GM23338 (cell line): Measurements from ENCODE around the gene TMEM150C. TPM values are rescaled to one million over a fixed set of nuclear protein-coding genes. Genes with fewer than 3 reads are reported as not detected.

ENCODE experiments used
- ATAC-seq: fragments of 200-7000 bp; cut with Tn5 transposase; 3 replicates; pipeline ENCODE4 v1.9.1; 2020
- DNase-seq: peaks from one replicate; pipeline ENCODE4 v3.0.0-alpha.2; 2015; ENCODE audit warnings: low spot score
- H2AFZ ChIP-seq: fragments of 200-600 bp; sonication (generic); 2 replicates; pipeline ENCODE4 v1.8.0; 2016; ENCODE audit warnings: antibody characterized with exemption, mild to moderate bottlenecking, moderate library complexity
- H3F3A ChIP-seq: fragments of 200-600 bp; sonication (generic); replicated peaks from 2 replicates; pipeline ENCODE4 v1.8.0; 2017; ENCODE audit warnings: antibody characterized with exemption, mixed run types, low read depth
- H3K27ac ChIP-seq: fragments of 200-600 bp; sonication (generic); 2 replicates; pipeline ENCODE4 v1.6.1; 2016; ENCODE audit warnings: low read depth
- H3K27me3 ChIP-seq: fragments of 200-600 bp; sonication (generic); 2 replicates; pipeline ENCODE4 v1.8.0; 2016; ENCODE audit warnings: mild to moderate bottlenecking, mixed run types, moderate library complexity; ENCODE audit not compliant: insufficient read depth
- H3K36me3 ChIP-seq: fragments of 200-600 bp; sonication (generic); 2 replicates; pipeline ENCODE4 v1.8.0; 2016; ENCODE audit warnings: mild to moderate bottlenecking; ENCODE audit not compliant: insufficient read depth
- H3K4me1 ChIP-seq: fragments of 200-600 bp; sonication (generic); 2 replicates; pipeline ENCODE4 v1.8.0; 2016; ENCODE audit warnings: mild to moderate bottlenecking, moderate library complexity; ENCODE audit not compliant: insufficient read depth
- H3K4me2 ChIP-seq: fragments of 200-600 bp; sonication (generic); 2 replicates; pipeline ENCODE4 v1.7.1; 2017; ENCODE audit warnings: mixed run types
- H3K4me3 ChIP-seq: fragments of 200-600 bp; sonication (generic); 2 replicates; pipeline ENCODE4 v1.6.1; 2016; ENCODE audit warnings: mixed run types
- H3K79me2 ChIP-seq: fragments of 200-600 bp; sonication (generic); replicated peaks from 2 replicates; pipeline ENCODE4 v1.8.0; 2017; ENCODE audit warnings: mild to moderate bottlenecking; ENCODE audit not compliant: insufficient read depth
- H3K9me2 ChIP-seq: fragments of 200-600 bp; sonication (generic); 2 replicates; pipeline ENCODE4 v1.8.0; 2017; ENCODE audit not compliant: insufficient read depth
- H4K20me1 ChIP-seq: fragments of 200-600 bp; sonication (generic); replicated peaks from 2 replicates; pipeline ENCODE4 v1.8.0; 2017; ENCODE audit warnings: mild to moderate bottlenecking; ENCODE audit not compliant: insufficient read depth
- H3K27ac Mint-ChIP-seq: 2 replicates; pipeline ENCODE4 v1.8.0; 2020; ENCODE audit warnings: inconsistent platforms, mild to moderate bottlenecking, moderate library complexity, mixed read lengths
- H3K27me3 Mint-ChIP-seq: 3 replicates; pipeline ENCODE4 v1.8.0; 2022; ENCODE audit warnings: low read depth, mild to moderate bottlenecking, moderate library complexity, mixed read lengths, inconsistent platforms; ENCODE audit not compliant: insufficient read depth, poor library complexity
- H3K36me3 Mint-ChIP-seq: 3 replicates; pipeline ENCODE4 v1.8.0; 2021; ENCODE audit warnings: low read depth, mild to moderate bottlenecking, inconsistent platforms, moderate library complexity, mixed read lengths
- H3K4me1 Mint-ChIP-seq: 3 replicates; pipeline ENCODE4 v1.8.0; 2020; ENCODE audit warnings: mild to moderate bottlenecking, inconsistent platforms, mixed read lengths
- H3K4me3 Mint-ChIP-seq: 3 replicates; pipeline ENCODE4 v1.8.0; 2021; ENCODE audit warnings: moderate library complexity, mild to moderate bottlenecking, inconsistent platforms, mixed read lengths
- H3K9me3 Mint-ChIP-seq: 3 replicates; pipeline ENCODE4 v1.8.0; 2020; ENCODE audit warnings: moderate library complexity, mild to moderate bottlenecking, inconsistent platforms, mixed read lengths
- CREB1 ChIP-seq: fragments of 250-450 bp; sonication (Bioruptor Pico); IDR thresholded peaks from 2 replicates; pipeline ENCODE4 v1.5.0; 2020; ENCODE audit warnings: low read depth, mild to moderate bottlenecking, moderate library complexity
- EZH2 ChIP-seq: fragments of 200-600 bp; sonication (generic); IDR thresholded peaks from one replicate; pipeline ENCODE4 v1.8.0; 2017; ENCODE audit warnings: antibody characterized with exemption, mild to moderate bottlenecking, low read depth; ENCODE audit not compliant: unreplicated experiment
- EZH2phosphoT487 ChIP-seq: fragments of 200-600 bp; sonication (generic); IDR thresholded peaks from one replicate; pipeline ENCODE4 v1.8.1; 2018; ENCODE audit warnings: antibody characterized with exemption; ENCODE audit not compliant: unreplicated experiment
- JUNB ChIP-seq: IDR thresholded peaks from one replicate; pipeline ENCODE4 v1.6.1; 2016; ENCODE audit warnings: antibody characterized with exemption; ENCODE audit not compliant: unreplicated experiment
- NANOG ChIP-seq: IDR thresholded peaks from 2 replicates; pipeline ENCODE4 v1.6.1; 2016; ENCODE audit warnings: antibody characterized with exemption, borderline replicate concordance
- POLR2AphosphoS5 ChIP-seq: IDR thresholded peaks from 2 replicates; pipeline ENCODE4 v1.6.1; 2016; ENCODE audit warnings: antibody characterized with exemption, low read depth
- STAT1 ChIP-seq: IDR thresholded peaks from one replicate; pipeline ENCODE4 v1.6.1; 2016; ENCODE audit warnings: antibody characterized with exemption; ENCODE audit not compliant: unreplicated experiment
- ZNF114 ChIP-seq: fragments of 250-450 bp; sonication (Bioruptor Pico); IDR thresholded peaks from 2 replicates; pipeline ENCODE4 v1.5.0; 2020; ENCODE audit warnings: mild to moderate bottlenecking, moderate library complexity
- ZNF331 ChIP-seq: fragments of 250-450 bp; sonication (Bioruptor Pico); IDR thresholded peaks from 2 replicates; pipeline ENCODE4 v1.5.0; 2020; ENCODE audit warnings: low read depth, mild to moderate bottlenecking, moderate library complexity
- polyA plus RNA-seq: library from polyadenylated mRNA; unstranded; fragments of >200 nt; fragmentation: Nextera tagmentation; extraction: Ambion mirVana; gene quantifications from 2 replicates; pipeline ENCODE4 v1.2.1, GENCODE V29; 2016
- total RNA-seq: library from RNA; depleted of rRNA; stranded (reverse); fragments of >200 nt; shearing (Covaris generic); gene quantifications from 2 replicates; pipeline ENCODE4 v1.2.3, GENCODE V29; 2014
- TF ChIP-seq, protein P1 (sequence below): fragments of 250-450 bp; sonication (Bioruptor Pico); IDR thresholded peaks from 2 replicates; pipeline ENCODE4 v1.5.0; 2020; ENCODE audit warnings: mild to moderate bottlenecking, moderate library complexity
- TF ChIP-seq, protein P2 (sequence below), 2 experiments: fragments of 200-600 bp in 1 of 2; sonication (generic) in 1 of 2; conservative IDR thresholded peaks; 2 replicates each; pipeline versions ENCODE4 v1.5.1 to v1.6.1; 2016 to 2017; ENCODE audit warnings: antibody characterized with exemption in 2 of 2, low read depth in 2 of 2, mild to moderate bottlenecking in 2 of 2, moderate library complexity in 1 of 2
- TF ChIP-seq, protein P3 (sequence below): IDR thresholded peaks from 2 replicates; pipeline ENCODE4 v1.6.1; 2016; ENCODE audit warnings: antibody characterized with exemption
- TF ChIP-seq, protein P4 (sequence below): IDR thresholded peaks from one replicate; pipeline ENCODE4 v1.6.1; 2018; ENCODE audit warnings: antibody characterized with exemption; ENCODE audit not compliant: unreplicated experiment

TMEM150C gene
- total and polyA plus RNA-seq, 2 experiments from 2014 or later: 1.7 to 4.0 TPM

DNA sequence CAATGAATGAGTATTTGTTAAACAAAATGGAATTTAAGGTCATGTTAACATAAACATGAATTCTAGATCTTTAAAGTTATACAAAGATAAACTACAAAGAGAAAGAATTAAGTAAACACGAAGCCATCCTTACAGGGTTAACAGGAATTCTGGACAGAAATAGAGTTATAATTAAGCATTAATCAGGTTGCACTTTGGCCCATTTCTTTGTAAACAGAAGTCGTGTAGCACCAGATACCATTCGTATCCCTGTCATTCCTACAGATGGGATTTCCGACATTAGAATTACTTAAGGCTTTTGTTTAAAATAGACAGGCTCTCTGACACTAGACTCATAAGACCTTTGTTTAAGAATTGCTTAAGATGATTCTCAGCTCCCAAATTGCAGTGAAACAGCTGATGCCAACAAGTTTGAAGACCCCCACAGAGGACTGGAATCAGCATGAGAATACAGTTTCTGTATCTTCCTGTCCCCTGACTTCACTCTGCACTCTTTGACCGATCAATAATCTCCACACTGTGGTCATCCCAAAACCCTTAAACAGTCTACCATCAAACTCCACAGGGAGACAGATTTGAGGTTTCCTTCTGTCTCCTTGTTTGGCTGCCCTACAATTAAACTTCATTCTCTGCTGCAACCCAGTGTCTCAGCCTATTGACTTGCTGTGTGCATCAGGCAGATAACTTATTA is 22.3 kb upstream of the TMEM150C start:
- Mint-ChIP-seq H3K9me3 (no peaks in the 10 kb centered on the region), H3K4me3 (no peak overlapping the region), H3K27ac (no peak overlapping the region), H3K36me3 (no peaks in the 10 kb centered on the region), H3K4me1 (peaks cover 50% of the 10 kb centered on the region), H3K27me3 (peaks cover 2% of the 10 kb centered on the region)
- peak overlapping the region; percentile 18; the same call in 1 of the 2 replicates for H2AFZ ChIP-seq
- peaks cover 41% of the 10 kb centered on the region for H3K4me1 ChIP-seq
- no peaks in the 10 kb centered on the region for H4K20me1 ChIP-seq
- peak overlapping the region; percentile 55 for H3K4me2 ChIP-seq
- DNase-seq (no peak), ATAC-seq (no peak; the same call in 2 of the 3 replicates)
- H3K36me3 ChIP-seq: no peaks in the 10 kb centered on the region
- no peak overlapping the region for H3K4me3 ChIP-seq
- peaks cover 12% of the 10 kb centered on the region; the same call in 1 of the 2 replicates for H3K9me2 ChIP-seq
- no peaks in the 10 kb centered on the region for H3K79me2 ChIP-seq
- no peak for TF ChIP-seq EZH2
- no peak for TF ChIP-seq JUNB
- TF ChIP-seq, protein P1, sequence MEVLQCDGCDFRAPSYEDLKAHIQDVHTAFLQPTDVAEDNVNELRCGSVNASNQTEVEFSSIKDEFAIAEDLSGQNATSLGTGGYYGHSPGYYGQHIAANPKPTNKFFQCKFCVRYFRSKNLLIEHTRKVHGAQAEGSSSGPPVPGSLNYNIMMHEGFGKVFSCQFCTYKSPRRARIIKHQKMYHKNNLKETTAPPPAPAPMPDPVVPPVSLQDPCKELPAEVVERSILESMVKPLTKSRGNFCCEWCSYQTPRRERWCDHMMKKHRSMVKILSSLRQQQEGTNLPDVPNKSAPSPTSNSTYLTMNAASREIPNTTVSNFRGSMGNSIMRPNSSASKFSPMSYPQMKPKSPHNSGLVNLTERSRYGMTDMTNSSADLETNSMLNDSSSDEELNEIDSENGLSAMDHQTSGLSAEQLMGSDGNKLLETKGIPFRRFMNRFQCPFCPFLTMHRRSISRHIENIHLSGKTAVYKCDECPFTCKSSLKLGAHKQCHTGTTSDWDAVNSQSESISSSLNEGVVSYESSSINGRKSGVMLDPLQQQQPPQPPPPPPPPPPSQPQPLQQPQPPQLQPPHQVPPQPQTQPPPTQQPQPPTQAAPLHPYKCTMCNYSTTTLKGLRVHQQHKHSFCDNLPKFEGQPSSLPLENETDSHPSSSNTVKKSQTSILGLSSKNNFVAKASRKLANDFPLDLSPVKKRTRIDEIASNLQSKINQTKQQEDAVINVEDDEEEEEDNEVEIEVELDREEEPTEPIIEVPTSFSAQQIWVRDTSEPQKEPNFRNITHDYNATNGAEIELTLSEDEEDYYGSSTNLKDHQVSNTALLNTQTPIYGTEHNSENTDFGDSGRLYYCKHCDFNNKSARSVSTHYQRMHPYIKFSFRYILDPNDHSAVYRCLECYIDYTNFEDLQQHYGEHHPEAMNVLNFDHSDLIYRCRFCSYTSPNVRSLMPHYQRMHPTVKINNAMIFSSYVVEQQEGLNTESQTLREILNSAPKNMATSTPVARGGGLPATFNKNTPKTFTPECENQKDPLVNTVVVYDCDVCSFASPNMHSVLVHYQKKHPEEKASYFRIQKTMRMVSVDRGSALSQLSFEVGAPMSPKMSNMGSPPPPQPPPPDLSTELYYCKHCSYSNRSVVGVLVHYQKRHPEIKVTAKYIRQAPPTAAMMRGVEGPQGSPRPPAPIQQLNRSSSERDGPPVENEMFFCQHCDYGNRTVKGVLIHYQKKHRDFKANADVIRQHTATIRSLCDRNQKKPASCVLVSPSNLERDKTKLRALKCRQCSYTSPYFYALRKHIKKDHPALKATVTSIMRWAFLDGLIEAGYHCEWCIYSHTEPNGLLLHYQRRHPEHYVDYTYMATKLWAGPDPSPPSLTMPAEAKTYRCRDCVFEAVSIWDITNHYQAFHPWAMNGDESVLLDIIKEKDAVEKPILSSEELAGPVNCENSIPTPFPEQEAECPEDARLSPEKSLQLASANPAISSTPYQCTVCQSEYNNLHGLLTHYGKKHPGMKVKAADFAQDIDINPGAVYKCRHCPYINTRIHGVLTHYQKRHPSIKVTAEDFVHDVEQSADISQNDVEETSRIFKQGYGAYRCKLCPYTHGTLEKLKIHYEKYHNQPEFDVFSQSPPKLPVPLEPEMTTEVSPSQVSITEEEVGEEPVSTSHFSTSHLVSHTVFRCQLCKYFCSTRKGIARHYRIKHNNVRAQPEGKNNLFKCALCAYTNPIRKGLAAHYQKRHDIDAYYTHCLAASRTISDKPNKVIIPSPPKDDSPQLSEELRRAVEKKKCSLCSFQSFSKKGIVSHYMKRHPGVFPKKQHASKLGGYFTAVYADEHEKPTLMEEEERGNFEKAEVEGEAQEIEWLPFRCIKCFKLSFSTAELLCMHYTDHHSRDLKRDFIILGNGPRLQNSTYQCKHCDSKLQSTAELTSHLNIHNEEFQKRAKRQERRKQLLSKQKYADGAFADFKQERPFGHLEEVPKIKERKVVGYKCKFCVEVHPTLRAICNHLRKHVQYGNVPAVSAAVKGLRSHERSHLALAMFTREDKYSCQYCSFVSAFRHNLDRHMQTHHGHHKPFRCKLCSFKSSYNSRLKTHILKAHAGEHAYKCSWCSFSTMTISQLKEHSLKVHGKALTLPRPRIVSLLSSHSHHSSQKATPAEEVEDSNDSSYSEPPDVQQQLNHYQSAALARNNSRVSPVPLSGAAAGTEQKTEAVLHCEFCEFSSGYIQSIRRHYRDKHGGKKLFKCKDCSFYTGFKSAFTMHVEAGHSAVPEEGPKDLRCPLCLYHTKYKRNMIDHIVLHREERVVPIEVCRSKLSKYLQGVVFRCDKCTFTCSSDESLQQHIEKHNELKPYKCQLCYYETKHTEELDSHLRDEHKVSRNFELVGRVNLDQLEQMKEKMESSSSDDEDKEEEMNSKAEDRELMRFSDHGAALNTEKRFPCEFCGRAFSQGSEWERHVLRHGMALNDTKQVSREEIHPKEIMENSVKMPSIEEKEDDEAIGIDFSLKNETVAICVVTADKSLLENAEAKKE (CRISPR knock-in tag): no peak
- no peak for TF ChIP-seq EZH2phosphoT487
- TF ChIP-seq, protein P2, sequence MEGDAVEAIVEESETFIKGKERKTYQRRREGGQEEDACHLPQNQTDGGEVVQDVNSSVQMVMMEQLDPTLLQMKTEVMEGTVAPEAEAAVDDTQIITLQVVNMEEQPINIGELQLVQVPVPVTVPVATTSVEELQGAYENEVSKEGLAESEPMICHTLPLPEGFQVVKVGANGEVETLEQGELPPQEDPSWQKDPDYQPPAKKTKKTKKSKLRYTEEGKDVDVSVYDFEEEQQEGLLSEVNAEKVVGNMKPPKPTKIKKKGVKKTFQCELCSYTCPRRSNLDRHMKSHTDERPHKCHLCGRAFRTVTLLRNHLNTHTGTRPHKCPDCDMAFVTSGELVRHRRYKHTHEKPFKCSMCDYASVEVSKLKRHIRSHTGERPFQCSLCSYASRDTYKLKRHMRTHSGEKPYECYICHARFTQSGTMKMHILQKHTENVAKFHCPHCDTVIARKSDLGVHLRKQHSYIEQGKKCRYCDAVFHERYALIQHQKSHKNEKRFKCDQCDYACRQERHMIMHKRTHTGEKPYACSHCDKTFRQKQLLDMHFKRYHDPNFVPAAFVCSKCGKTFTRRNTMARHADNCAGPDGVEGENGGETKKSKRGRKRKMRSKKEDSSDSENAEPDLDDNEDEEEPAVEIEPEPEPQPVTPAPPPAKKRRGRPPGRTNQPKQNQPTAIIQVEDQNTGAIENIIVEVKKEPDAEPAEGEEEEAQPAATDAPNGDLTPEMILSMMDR (conservative IDR thresholded peaks at IDR 0.05; ENCODE audit: low read depth in 2 of 2): no peak
- TF ChIP-seq CREB1 (CRISPR knock-in tag): no peak
- TF ChIP-seq, protein P3, sequence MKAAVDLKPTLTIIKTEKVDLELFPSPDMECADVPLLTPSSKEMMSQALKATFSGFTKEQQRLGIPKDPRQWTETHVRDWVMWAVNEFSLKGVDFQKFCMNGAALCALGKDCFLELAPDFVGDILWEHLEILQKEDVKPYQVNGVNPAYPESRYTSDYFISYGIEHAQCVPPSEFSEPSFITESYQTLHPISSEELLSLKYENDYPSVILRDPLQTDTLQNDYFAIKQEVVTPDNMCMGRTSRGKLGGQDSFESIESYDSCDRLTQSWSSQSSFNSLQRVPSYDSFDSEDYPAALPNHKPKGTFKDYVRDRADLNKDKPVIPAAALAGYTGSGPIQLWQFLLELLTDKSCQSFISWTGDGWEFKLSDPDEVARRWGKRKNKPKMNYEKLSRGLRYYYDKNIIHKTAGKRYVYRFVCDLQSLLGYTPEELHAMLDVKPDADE: no peak
- TF ChIP-seq, protein P4, sequence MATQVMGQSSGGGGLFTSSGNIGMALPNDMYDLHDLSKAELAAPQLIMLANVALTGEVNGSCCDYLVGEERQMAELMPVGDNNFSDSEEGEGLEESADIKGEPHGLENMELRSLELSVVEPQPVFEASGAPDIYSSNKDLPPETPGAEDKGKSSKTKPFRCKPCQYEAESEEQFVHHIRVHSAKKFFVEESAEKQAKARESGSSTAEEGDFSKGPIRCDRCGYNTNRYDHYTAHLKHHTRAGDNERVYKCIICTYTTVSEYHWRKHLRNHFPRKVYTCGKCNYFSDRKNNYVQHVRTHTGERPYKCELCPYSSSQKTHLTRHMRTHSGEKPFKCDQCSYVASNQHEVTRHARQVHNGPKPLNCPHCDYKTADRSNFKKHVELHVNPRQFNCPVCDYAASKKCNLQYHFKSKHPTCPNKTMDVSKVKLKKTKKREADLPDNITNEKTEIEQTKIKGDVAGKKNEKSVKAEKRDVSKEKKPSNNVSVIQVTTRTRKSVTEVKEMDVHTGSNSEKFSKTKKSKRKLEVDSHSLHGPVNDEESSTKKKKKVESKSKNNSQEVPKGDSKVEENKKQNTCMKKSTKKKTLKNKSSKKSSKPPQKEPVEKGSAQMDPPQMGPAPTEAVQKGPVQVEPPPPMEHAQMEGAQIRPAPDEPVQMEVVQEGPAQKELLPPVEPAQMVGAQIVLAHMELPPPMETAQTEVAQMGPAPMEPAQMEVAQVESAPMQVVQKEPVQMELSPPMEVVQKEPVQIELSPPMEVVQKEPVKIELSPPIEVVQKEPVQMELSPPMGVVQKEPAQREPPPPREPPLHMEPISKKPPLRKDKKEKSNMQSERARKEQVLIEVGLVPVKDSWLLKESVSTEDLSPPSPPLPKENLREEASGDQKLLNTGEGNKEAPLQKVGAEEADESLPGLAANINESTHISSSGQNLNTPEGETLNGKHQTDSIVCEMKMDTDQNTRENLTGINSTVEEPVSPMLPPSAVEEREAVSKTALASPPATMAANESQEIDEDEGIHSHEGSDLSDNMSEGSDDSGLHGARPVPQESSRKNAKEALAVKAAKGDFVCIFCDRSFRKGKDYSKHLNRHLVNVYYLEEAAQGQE: no peak
- TF ChIP-seq ZNF331 (CRISPR knock-in tag): no peak
- no peak for TF ChIP-seq POLR2AphosphoS5
- TF ChIP-seq ZNF114: no peak
- TF ChIP-seq NANOG: no peak
- no peak for TF ChIP-seq STAT1
- H3K27me3 ChIP-seq: no peaks in the 10 kb centered on the region
- H3F3A ChIP-seq: 0 out of 2 replicates have a peak, but pooled peaks cover 8% of the 10 kb centered on the region
- H3K27ac ChIP-seq: no peak overlapping the region
